NCI-H82 (cell line): ENCODE data around the gene DYNAP.

Experiments used
- DNase-seq: peaks from one replicate; lab custom pipeline; 2025; lab: John Stamatoyannopoulos, UW

Gene DYNAP

DNA sequence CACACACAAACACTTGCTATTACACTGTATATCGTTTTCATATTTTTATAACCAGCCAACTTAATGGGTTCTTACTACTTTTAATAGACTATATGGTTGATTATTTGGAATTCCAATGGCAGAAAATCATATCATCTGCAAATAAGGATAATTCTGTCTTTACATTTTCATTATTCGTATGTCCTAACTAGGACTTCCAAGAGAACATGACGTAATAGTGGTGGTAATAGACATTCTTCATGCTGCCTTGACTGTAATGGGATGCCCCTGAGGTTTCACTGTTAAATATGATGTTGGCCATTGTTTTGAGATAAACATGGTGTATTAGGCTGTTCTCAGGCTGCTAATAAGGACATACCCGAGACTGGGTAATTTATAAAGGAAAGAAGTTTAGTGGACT is 45.2 kb downstream of the DYNAP start:
- DNase-seq = no peak

DNA sequence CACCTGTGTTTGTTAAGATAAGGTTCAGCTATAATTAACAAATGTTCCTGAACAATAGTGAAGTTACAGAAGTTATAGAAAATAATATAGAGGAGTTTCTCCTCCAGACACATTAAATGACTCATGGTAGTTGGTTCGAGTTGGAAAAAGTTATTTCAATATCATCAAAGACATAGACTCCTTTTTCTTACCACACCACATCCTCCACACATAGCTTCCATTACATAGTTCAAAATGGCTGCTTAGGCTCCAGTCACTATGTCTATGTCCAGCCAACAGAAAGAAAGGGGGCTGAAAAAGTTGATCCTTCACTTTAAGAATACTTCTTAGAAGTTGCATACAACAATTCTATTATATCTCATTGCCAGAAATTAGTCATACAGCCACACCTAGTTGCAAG is 50.7 kb downstream of the DYNAP start:
- no peak for DNase-seq

DNA sequence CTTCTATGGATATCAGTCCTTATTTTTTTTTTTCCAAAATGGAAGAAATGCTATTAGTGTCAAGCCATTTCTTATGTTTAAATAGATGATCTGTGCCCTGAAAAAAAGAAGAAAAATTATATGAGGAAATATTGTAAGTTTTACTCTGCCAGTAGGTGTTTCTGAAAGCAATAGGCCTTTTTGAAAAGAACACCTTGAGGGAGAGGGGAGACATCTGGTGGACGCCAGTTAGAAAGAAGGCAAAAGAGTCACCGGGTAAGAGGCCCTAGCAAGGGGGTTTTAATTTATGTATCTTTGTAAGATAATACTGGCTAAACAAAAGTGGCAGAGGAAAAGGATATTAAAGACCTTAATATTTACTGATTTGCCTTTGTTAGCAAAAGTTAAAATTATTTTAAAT is 56.1 kb downstream of the DYNAP start:
- peak; percentile 14 for DNase-seq
